HEK293T (cell line): ENCODE measurements around the gene DNAJC15.

ENCODE experiments used
- ARNT ChIP-seq: fragments of 450-650 bp; IDR thresholded peaks from 2 replicates; pipeline ENCODE4 v1.6.1; 2017; ENCODE audit warnings: mild to moderate bottlenecking
- BHLHE40 ChIP-seq: fragments of 450-650 bp; IDR thresholded peaks from 2 replicates; pipeline ENCODE4 v1.6.1; 2016; ENCODE audit warnings: mild to moderate bottlenecking, moderate library complexity, borderline replicate concordance
- CTBP1 ChIP-seq: fragments of 450-650 bp; IDR thresholded peaks from 2 replicates; pipeline ENCODE4 v1.6.1; 2016; ENCODE audit warnings: borderline replicate concordance
- ELF4 ChIP-seq: fragments of 450-650 bp; IDR thresholded peaks from 2 replicates; pipeline ENCODE4 v1.6.1; 2017; ENCODE audit warnings: antibody characterized with exemption
- FOXA1 ChIP-seq: fragments of 450-650 bp; IDR thresholded peaks from 2 replicates; pipeline ENCODE4 v1.6.1; 2016; ENCODE audit warnings: mild to moderate bottlenecking
- FOXK2 ChIP-seq: fragments of 450-650 bp; IDR thresholded peaks from 2 replicates; pipeline ENCODE4 v1.6.1; 2016; ENCODE audit warnings: mild to moderate bottlenecking
- FOXM1 ChIP-seq: fragments of 450-650 bp; IDR thresholded peaks from 2 replicates; pipeline ENCODE4 v1.6.1; 2017; ENCODE audit warnings: mild to moderate bottlenecking, borderline replicate concordance
- L3MBTL2 ChIP-seq: fragments of 450-650 bp; conservative IDR thresholded peaks from 2 replicates; pipeline ENCODE4 v1.6.1; 2016; ENCODE audit warnings: mild to moderate bottlenecking
- LEF1 ChIP-seq: fragments of 450-650 bp; IDR thresholded peaks from 2 replicates; pipeline ENCODE4 v1.6.1; 2017; ENCODE audit warnings: mild to moderate bottlenecking, borderline replicate concordance
- PKNOX1 ChIP-seq: fragments of 450-650 bp; IDR thresholded peaks from 2 replicates; pipeline ENCODE4 v1.6.1; 2016
- SP1 ChIP-seq: fragments of 450-650 bp; IDR thresholded peaks from 2 replicates; pipeline ENCODE4 v1.6.1; 2017
- SUZ12 ChIP-seq: fragments of 450-650 bp; IDR thresholded peaks from 2 replicates; pipeline ENCODE4 v1.6.1; 2016; ENCODE audit warnings: mild to moderate bottlenecking
- TARDBP ChIP-seq: fragments of 450-650 bp; IDR thresholded peaks from 2 replicates; pipeline ENCODE4 v1.6.1; 2016

GRCh38 chr13:43128504-43128961 is 105.1 kb downstream of the DNAJC15 start:
- TF ChIP-seq SP1, result no peak
- no peak for TF ChIP-seq BHLHE40
- no peak for TF ChIP-seq PKNOX1
- TF ChIP-seq FOXK2, result no peak
- TF ChIP-seq CTBP1, result no peak
- TF ChIP-seq L3MBTL2, result peak; percentile 82
- no peak for TF ChIP-seq FOXM1
- no peak for TF ChIP-seq TARDBP
- TF ChIP-seq SUZ12, result no peak
- TF ChIP-seq LEF1, result no peak
- no peak for TF ChIP-seq FOXA1
- no peak for TF ChIP-seq ARNT
- TF ChIP-seq ELF4, result no peak
